Inflammatory macrophage treated with lipopolysaccharide for 4 hours (primary cell): ENCODE results near the gene SALL3.
A peak's percentile ranks its signal among the peaks of the same experiment; 100 is the strongest.

Experiments
- DNase-seq: peaks from one replicate; pipeline ENCODE4 v3.0.0-alpha.2; 2020

Gene SALL3

DNA sequence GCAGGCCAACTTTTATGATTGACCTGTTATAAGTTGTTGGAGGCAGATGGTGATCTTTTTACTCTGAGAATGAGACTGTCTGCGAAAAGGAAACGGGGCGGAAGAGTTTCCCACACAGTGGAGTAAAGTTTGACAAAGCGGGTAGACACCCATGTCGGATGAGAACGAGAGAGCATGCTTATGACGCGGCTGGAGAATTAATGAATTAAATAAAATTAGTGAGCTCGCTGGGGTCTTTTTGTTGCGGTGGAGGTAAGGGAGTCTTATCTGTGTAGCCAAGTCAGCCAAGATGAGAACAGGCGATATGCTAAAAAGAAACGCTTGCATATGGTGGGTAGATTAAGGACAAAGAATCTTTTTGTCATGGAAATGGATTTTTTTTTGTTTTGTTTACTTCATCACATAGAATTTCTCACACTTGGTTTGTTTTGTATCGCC lies 1.8 kb downstream of the SALL3 start:
- no peak for DNase-seq

DNA sequence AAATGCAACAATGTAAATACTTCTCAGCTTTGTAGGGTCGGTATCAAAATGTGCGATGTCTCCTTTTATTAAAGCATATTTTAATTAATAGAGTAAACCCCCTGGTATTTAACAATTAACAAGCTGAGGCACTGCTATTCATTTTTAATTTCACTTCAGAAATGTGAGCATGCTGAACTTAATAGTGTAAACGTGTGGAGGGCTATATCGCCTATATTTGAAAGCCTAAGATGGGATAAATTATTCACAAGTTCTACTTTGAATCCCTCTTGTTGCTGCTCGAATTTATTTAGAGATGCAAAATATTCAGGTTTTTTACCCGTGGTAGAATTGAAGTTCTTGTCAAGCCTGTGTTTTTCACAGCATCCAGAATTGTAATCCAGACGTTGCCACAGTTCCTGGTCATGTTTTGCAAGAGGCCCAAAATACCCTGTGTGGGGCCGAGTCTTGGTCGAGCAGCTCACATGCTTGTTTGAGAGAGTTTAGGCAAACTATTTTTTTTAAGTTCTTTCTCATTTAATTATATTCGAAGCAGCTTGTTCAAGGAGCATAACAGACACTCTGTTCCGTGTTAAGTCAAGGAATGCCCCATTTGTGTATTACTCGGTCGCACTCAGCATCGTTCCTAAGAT lies 2.5 kb downstream of the SALL3 start:
- no peak for DNase-seq

DNA sequence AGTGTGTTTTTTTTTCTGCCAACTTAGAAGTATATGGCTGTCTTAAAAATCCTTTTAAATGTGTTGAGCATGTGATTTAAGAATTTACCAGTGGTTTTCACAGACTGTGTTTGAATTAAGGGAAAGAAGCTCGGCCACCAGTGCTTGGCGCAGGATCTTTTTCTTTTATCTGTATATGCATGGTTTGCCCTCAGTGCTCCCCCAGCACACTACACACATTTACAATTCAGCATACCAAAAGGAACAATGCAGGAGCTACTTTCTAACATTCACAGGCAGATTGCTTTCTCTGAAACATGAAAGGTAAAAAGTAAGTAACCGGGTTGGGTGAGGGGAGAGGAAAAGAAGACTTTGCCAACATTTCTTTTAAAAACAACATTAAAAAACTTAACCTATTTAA lies 3.9 kb downstream of the SALL3 start:
- DNase-seq = no peak

DNA sequence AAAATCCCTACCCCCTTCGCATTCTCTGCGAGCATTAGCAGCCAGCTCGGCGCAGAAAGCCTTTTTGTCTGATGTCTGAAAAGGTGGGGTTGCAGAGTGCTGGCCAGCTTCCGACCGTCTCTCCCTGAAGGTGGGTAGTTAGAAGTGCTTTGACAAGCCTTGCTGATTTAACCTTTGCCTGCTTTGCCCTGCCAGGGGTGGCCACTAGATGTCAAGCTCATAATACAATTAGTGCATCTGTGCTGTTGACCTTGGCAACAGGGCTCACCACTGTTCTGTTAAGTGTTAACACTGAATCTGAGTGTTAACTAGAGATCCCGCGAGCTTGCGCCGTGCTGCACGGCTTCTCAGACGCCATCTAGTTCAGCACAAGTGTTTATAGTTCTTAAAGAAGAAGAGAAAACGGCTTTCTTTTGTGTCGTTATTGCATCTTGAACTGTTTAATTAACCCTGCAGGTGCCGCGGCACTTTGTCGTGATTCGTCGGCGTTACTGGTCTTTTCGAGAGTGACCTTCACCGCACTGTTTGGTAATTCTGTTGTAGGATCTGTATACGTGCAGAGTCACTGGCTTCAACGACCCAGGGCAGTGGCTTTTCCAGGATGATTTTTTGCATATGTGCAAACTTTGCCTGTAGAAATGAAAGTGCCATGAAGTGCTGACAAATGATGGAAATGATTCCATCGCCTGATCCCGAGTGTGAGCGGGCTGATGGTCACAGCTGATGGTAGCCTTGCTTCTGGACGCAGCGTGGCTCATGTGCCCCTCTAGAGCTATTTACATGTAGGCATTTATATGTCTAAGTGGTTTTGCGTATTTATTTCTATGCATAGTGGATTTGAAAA lies 5.5 kb downstream of the SALL3 start:
- DNase-seq = peak; percentile 47

DNA sequence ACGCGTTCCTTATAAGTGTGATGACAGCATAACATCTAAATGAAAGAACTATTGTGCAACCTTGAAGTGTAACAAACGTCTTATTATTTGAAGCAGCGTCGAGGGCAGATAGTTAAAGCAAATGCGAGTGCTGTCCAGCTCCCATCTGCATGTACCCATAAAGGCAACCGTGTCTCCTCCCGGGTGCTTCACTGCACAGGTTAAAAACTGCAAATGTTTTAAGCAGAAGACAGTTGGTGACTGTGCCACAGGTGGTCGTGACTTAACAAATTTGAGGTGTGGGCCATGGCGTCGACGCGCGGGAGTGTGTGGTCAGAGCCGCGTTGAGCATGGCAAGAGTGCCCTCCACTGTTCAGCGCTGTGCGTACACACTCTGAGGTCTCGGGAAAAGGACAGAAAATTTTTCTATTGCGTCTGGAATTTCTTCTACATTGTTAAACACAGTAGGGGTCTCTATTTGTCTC lies 6.4 kb downstream of the SALL3 start:
- DNase-seq = peak; percentile 7

DNA sequence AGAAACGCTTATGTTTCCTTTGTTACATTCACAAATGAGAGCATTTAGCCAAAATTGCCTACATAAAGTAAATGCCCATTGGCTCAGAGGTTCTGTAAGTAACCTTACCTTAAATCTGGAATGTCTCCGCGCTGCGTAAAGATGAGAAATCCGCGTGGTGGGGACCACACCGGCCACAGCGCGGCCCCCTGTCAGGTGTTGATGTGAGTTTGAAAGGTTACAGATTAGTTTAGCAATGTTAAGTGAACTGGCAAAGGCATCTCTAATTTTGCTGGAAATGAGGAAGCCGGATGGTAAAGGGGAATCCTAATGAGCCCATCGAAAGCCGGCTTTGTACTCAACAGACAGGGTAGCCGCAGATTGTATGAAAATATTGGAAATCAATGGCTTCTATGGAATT lies 11.8 kb downstream of the SALL3 start:
- no peak for DNase-seq

DNA sequence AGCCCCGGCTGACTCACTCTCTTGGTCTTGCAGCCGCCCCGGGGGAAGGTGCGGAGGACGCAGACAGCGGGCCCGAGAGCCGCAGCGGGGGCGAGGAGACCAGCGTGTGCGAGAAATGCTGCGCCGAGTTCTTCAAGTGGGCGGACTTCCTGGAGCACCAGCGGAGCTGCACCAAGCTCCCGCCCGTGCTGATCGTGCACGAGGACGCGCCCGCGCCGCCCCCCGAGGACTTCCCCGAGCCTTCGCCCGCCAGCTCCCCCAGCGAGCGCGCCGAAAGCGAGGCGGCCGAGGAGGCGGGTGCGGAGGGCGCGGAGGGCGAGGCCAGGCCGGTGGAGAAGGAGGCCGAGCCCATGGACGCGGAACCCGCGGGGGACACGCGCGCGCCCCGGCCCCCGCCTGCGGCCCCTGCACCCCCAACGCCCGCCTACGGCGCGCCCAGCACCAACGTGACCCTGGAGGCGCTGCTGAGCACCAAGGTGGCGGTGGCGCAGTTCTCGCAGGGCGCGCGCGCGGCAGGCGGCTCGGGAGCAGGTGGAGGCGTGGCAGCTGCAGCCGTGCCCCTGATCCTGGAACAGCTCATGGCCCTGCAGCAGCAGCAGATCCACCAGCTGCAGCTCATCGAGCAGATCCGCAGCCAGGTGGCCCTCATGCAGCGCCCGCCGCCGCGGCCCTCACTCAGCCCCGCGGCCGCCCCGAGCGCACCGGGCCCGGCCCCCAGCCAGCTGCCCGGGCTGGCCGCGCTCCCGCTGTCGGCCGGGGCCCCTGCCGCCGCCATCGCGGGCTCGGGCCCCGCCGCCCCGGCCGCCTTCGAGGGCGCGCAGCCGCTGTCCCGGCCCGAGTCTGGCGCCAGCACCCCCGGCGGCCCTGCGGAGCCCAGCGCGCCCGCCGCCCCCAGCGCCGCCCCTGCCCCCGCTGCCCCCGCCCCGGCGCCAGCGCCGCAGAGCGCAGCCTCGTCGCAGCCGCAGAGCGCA lies 12.7 kb downstream of the SALL3 start:
- no peak for DNase-seq

DNA sequence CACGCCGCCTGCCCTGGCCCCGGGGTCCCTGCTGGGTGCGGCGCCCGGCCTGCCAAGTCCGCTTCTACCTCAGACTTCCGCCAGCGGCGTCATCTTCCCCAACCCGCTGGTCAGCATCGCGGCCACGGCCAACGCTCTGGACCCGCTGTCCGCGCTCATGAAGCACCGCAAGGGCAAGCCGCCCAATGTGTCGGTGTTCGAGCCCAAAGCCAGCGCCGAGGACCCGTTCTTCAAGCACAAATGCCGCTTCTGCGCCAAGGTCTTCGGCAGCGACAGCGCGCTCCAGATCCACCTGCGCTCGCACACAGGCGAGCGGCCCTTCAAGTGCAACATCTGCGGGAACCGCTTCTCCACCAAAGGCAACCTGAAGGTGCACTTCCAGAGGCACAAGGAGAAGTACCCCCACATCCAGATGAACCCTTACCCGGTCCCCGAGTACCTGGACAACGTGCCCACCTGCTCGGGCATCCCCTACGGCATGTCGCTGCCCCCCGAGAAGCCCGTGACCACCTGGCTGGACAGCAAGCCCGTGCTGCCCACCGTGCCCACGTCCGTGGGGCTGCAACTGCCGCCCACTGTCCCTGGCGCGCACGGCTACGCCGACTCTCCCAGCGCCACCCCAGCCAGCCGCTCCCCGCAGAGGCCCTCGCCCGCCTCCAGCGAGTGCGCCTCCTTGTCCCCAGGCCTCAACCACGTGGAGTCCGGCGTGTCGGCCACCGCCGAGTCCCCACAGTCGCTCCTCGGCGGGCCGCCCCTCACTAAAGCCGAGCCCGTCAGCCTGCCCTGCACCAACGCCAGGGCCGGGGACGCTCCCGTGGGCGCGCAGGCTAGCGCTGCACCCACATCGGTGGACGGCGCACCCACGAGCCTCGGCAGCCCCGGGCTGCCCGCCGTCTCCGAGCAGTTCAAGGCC lies 13.7 kb downstream of the SALL3 start:
- no peak for DNase-seq

DNA sequence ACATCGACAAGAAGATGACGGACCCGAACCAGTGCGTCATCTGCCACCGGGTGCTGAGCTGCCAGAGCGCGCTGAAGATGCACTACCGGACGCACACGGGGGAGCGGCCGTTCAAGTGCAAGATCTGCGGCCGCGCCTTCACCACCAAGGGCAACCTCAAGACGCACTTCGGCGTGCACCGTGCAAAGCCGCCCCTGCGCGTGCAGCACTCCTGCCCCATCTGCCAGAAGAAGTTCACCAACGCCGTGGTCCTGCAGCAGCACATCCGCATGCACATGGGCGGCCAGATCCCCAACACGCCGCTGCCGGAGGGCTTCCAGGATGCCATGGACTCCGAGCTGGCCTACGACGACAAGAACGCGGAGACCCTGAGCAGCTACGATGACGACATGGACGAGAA lies 14.4 kb downstream of the SALL3 start:
- DNase-seq = no peak

DNA sequence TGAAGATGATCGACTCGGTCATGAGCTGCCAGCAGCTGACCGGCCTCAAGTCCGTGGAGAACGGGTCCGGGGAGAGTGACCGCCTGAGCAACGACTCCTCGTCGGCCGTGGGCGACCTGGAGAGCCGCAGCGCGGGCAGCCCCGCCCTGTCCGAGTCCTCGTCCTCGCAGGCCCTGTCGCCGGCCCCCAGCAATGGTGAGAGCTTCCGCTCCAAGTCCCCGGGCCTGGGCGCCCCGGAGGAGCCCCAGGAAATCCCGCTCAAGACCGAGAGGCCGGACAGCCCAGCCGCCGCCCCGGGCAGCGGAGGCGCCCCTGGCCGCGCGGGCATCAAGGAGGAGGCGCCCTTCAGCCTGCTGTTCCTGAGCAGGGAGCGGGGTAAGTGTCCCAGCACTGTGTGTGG lies 14.9 kb downstream of the SALL3 start:
- no peak for DNase-seq

DNA sequence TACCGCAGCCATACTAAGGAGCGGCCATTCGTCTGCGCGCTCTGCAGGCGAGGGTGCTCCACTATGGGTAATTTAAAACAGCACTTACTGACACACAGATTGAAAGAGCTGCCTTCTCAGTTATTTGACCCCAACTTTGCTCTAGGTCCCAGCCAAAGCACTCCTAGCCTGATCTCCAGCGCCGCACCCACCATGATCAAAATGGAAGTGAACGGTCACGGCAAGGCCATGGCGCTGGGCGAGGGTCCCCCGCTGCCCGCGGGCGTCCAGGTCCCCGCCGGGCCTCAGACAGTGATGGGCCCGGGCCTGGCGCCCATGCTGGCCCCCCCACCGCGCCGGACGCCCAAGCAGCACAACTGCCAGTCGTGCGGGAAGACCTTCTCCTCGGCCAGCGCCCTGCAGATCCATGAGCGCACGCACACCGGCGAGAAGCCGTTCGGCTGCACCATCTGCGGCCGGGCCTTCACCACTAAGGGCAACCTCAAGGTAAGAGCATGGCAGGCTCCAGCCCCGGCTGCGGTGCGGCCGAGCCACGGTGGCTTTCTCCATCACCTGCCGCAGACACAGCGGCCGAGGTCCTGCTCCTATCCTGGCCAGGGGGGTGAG lies 15.5 kb downstream of the SALL3 start:
- DNase-seq = no peak

DNA sequence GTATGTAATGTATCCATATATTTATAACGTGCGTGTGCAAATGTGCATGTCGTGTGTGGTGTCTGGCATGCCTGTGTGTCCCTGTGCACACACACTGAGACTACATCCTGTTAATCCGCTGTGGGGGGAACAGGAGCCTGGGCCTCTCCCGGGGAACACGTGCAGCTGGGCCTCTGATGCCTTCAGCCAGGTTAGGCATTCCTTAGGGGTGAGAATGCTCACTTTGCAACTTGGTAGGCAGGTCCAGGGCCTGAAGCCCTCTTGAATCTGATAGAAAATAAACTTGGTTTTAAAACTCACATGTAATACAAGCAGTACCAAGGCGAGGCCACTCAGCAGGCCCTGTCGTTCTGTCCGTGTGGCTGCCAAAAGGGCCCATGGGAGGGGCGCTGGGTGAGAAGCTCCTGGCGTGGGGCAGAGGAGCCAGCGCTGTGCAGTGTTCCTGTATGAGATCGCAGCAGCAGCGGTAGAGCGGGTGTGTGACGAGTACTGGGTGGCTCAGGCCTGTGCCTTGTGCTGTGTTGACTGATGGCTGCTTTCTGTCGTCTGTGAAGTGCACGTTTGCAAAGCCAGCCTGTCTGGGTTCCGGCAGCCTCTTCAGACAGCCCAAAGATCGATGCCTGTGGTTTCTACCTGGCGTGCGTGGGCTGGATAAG lies 16.2 kb downstream of the SALL3 start:
- DNase-seq = no peak

DNA sequence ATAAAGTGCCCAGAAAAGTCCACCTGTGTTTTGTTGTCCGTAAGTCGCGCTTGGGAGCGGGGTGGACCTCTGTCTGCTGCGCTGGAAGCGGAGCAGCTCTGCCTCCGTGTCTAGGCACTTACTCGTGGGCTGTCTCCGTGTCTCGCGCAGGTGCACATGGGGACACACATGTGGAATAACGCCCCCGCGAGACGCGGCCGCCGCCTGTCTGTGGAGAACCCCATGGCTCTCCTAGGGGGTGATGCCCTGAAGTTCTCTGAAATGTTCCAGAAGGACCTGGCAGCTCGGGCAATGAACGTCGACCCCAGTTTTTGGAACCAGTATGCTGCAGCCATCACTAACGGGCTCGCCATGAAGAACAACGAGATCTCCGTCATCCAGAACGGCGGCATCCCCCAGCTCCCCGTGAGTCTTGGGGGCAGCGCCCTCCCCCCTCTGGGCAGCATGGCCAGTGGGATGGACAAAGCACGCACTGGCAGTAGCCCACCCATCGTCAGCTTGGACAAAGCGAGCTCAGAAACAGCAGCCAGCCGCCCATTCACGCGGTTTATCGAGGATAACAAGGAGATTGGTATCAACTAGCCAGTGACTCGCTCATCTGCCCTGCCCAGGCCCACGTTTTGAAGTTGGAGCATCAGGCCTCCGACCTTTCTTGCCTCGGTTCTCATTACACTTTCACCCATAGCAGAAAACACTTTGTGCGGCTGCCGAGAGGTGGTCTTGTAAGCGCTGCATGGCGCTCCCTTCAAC lies 17.3 kb downstream of the SALL3 start:
- no peak for DNase-seq

DNA sequence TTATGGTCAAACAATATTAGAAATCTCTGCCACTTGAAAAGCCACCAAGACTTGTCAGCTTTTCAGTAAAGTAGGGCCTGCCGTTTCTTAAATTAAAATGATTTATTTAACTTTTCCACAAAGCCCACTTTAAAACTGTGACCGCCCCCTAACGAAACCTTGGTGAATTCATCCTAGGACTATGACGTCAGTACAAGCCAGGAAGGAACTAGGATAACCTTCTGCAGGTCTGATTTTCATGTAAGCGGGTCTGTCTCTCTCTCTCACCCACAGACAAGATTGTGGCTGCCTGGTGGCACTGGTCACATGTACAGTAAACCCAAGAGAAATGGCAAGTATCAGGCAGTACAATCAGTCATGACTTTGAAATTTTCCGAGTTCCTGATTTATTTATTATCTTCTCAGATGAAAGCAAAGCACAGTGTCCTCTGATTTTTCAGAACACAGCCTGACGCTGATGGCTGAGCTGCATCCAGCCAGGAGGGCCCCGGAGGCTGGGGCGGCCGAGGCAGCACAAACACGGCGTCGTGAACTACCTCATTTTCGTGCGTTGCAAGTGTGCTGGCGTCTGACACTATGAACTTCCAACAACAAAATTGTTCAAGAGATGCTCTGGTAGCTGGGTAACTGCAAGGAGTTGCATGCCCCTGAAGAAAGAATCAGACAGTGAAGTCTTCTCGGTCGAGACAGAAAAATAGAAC lies 18.9 kb downstream of the SALL3 start:
- DNase-seq = no peak

DNA sequence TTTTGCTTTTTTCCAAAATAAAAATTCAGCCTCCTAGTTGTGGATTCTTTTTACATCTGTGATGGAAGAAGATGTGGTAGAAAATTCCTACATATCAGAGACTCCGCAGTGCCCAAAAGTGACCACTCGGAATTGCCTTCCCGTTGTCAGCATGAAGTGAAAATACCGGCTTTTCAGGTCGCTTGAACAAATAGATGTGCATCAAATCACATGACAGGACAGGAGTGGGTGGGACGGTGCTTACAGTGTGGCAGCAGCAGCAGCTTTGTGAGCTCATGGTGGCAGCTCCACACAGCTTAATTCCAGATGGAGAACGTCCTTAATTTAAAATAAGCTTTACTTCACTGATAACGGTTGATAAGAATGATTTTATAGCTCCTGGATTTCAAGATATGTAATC lies 20.3 kb downstream of the SALL3 start:
- no peak for DNase-seq

DNA sequence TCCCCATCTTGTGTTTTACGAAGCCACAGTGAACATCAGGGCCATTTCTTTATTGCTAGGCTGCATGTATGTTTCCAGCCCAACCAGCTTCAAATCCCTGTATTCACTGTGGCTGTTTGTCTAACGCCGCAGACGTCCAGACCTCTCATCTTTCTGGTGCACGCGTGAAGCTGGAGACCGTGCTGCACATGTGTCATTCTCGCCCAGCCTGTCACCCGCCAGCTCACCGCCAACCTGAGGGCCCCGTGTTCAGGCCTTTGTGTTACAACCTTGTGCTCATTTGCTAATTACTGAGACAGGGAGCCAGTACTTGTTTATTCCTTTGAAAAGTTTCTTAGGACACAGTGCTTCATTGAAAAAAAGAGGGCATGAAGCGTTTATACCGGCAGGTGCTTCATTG lies 21.4 kb downstream of the SALL3 start:
- no peak for DNase-seq

DNA sequence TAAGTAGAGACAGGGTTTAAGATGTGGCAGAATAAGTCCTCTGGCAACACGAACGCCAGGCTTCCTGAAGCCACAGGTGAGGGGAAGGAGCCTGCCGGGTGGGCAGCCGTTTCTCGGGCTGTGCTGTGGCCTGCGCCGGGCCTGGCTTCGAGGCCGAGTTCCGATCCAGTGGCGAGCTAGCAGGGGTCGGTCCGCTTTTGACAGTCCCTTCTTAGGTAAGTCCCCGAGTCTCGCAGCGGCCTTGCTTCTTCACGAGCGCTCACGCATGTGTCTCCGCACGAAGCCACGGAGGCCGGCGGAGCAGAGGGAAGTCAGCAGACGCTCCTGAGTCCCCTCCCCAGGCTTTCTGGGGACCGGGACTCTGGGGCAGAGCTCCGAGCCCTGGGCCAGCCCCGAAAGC lies 26.0 kb downstream of the SALL3 start:
- no peak for DNase-seq

DNA sequence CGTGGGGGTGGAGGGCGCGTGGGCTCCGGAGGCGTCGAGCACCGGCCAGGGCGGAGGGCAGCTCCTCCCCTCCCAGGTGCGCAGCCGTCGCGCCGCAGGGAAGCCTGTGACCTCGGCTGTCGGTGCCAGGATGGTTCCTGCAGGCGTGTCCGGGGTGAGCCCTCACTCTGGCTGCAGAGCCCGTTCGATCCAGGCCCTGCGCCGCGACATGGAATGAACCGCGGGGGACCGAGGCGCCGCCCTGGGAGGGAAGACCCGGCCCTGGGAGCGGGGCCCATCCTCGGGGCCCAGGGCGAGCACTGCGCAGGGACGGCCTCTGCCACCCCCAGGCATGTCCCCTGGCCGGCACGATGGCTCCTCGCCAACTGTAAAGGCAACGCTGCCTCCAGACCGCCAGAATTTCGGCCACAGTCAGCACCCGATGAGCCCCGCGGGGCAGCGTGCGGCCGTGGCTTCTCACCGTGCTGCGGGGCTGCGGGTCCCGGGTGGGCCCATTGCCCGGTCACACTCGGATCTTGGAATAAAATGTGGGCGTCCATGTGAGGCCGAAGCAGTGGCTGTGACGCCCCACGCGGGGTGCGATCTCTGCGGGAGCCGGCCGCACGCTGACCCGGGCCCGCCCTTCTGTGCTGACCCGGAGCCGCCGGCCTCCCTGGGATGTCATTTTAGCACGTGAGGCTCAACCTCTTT lies 26.6 kb downstream of the SALL3 start:
- DNase-seq = no peak

DNA sequence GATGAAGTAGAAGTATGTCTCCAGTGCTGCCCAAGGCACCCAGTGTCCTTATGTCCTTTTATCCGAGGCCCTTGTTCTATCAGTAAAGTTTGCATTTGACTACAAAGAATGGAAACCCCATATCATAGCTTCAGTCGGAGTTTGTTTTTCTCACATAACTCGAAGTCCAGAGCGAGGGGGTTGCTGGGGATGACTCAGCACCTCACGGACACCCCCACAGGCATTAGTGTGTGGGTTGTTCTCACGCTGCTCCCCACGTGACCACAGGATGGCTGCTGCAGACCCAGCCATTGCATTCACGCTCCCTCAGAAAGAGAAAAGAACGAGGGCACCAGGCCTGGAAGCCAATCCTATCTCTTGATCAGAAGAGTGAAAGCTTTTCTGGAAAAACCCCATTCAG lies 27.8 kb downstream of the SALL3 start:
- DNase-seq = no peak
